ENCODE measurements around the gene SLC27A6.

- TF ChIP-seq CTCF (IDR thresholded peaks at IDR 0.05) = no peak
- no peak for TF ChIP-seq EZH2phosphoT487 (IDR thresholded peaks at IDR 0.05)
- TF ChIP-seq EZH2 (IDR thresholded peaks at IDR 0.05) = no peak
Measured at GRCh38 chr5:129051283-129051682, 86.0 kb downstream of the SLC27A6 start.
